Suprapubic skin (tissue), 4 donors: ENCODE results near the gene PACS1. TPM values are rescaled to one million over a fixed set of nuclear protein-coding genes. Genes with fewer than 3 reads are reported as not detected.
"Not testable (repeated sequence)": the region's sequence is repeated elsewhere in the genome, so short reads cannot be mapped to it uniquely, and the experiment has no call there.

Experiments
- DNase-seq, 2 donors: peaks; one replicate each; pipeline ENCODE4 v3.0.0-alpha.2; 2019; ENCODE audit warnings: low spot score in 2 of 2
- H3K27ac ChIP-seq: fragments of 200-600 bp; sonication (generic); one replicate; pipeline ENCODE4 v1.5.1; 2019
- H3K27me3 ChIP-seq: fragments of 200-600 bp; sonication (generic); one replicate; pipeline ENCODE4 v1.5.1; 2019
- H3K36me3 ChIP-seq: fragments of 200-600 bp; sonication (generic); one replicate; pipeline ENCODE4 v1.5.1; 2019
- H3K4me1 ChIP-seq: fragments of 200-600 bp; sonication (generic); one replicate; pipeline ENCODE4 v1.5.1; 2019
- H3K4me3 ChIP-seq: fragments of 200-600 bp; sonication (generic); one replicate; pipeline ENCODE4 v1.5.1; 2019; ENCODE audit warnings: mild to moderate bottlenecking
- H3K9me3 ChIP-seq: fragments of 200-600 bp; sonication (generic); one replicate; pipeline ENCODE4 v1.5.1; 2019
- CTCF ChIP-seq, 2 donors: fragments of 200-600 bp in 1 of 2; fragments of 450-650 bp in 1 of 2; sonication (generic) in 1 of 2; IDR thresholded peaks; one replicate each; pipeline ENCODE4 v1.5.1; 2016 to 2019; ENCODE audit warnings: antibody characterized with exemption in 2 of 2, mild to moderate bottlenecking in 1 of 2, moderate library complexity in 1 of 2
- EP300 ChIP-seq: sonication (generic); formaldehyde crosslinking; IDR thresholded peaks from one replicate; pipeline ENCODE4 v1.6.1; 2017; ENCODE audit warnings: antibody characterized with exemption
- POLR2A ChIP-seq, 2 donors: fragments of 450-650 bp; IDR thresholded peaks; one replicate each; pipeline ENCODE4 v1.6.1; 2017; ENCODE audit warnings: antibody characterized with exemption in 2 of 2, mild to moderate bottlenecking in 2 of 2, moderate library complexity in 2 of 2
- POLR2AphosphoS5 ChIP-seq, 3 donors: sonication (generic); formaldehyde crosslinking; IDR thresholded peaks; one replicate each; pipeline ENCODE4 v1.6.1; 2017; ENCODE audit warnings: antibody characterized with exemption in 3 of 3
- WGBS: methylation state at CpG from one replicate; pipeline ENCODE4 v1.1.5; 2018; 5-methylcytosine and 5-hydroxymethylcytosine counted together
- total RNA-seq, 4 donors: library from RNA; depleted of rRNA; stranded (reverse); fragments of >200 nt; gene quantifications; one replicate each; pipeline ENCODE4 v1.1.0, GENCODE V29; 2016

Gene PACS1
- total RNA-seq, 4 donors from 2014 or later = 30.5 to 78.6 (median 41.8) TPM

- Histone ChIP-seq H3K27ac (no peak overlapping the region), H3K4me1 (peaks cover 29% of the 10 kb centered on the region), H3K36me3 (no peaks in the 10 kb centered on the region), H3K9me3 (no peaks in the 10 kb centered on the region), H3K4me3 (no peak overlapping the region), H3K27me3 (no peaks in the 10 kb centered on the region)
- 91% methylated on average over 2 of the region's 2 CpGs for WGBS
- no peak for DNase-seq
- TF ChIP-seq POLR2AphosphoS5 (IDR thresholded peaks at IDR 0.05) = no peak
- no peak for TF ChIP-seq POLR2A (IDR thresholded peaks at IDR 0.05)
- TF ChIP-seq EP300 = no peak
- TF ChIP-seq CTCF (IDR thresholded peaks at IDR 0.05) = no peak
Observed at GRCh38 chr11:66109294-66109693, 39.2 kb downstream of the PACS1 start.

- Histone ChIP-seq H3K27ac (no peak overlapping the region), H3K36me3 (no peaks in the 10 kb centered on the region), H3K9me3 (no peaks in the 10 kb centered on the region), H3K4me1 (peaks cover 29% of the 10 kb centered on the region), H3K4me3 (no peak overlapping the region), H3K27me3 (no peaks in the 10 kb centered on the region)
- WGBS = 64% methylated on average over 3 of the region's 3 CpGs
- DNase-seq = no peak
- TF ChIP-seq EP300 = no peak
- TF ChIP-seq CTCF (IDR thresholded peaks at IDR 0.05) = no peak
- TF ChIP-seq POLR2A (IDR thresholded peaks at IDR 0.05) = no peak
- TF ChIP-seq POLR2AphosphoS5 (IDR thresholded peaks at IDR 0.05) = no peak
Observed at GRCh38 chr11:66111158-66111557, 41.1 kb downstream of the PACS1 start.

- 80% methylated on average over 9 of the region's 9 CpGs for WGBS
- H3K36me3 ChIP-seq = no peaks in the 10 kb centered on the region
- no peaks in the 10 kb centered on the region for H3K9me3 ChIP-seq
- TF ChIP-seq EP300 = no peak
- no peak for TF ChIP-seq CTCF (IDR thresholded peaks at IDR 0.05)
- TF ChIP-seq POLR2AphosphoS5 (IDR thresholded peaks at IDR 0.05) = no peak
- no peak for TF ChIP-seq POLR2A (IDR thresholded peaks at IDR 0.05)
- H3K27ac ChIP-seq = no peak overlapping the region
- DNase-seq = no peak
- H3K4me1 ChIP-seq = peaks cover 29% of the 10 kb centered on the region
- H3K27me3 ChIP-seq = no peaks in the 10 kb centered on the region
- H3K4me3 ChIP-seq = no peak overlapping the region
Observed at GRCh38 chr11:66112041-66112491, 42.0 kb downstream of the PACS1 start.

- Histone ChIP-seq H3K27ac (no peak overlapping the region), H3K36me3 (no peaks in the 10 kb centered on the region), H3K4me3 (no peak overlapping the region), H3K27me3 (no peaks in the 10 kb centered on the region), H3K4me1 (peaks cover 29% of the 10 kb centered on the region), H3K9me3 (no peaks in the 10 kb centered on the region)
- WGBS = 26% methylated on average over 3 of the region's 3 CpGs
- TF ChIP-seq CTCF (IDR thresholded peaks at IDR 0.05) (no peak), POLR2AphosphoS5 (IDR thresholded peaks at IDR 0.05) (no peak), POLR2A (IDR thresholded peaks at IDR 0.05) (no peak), EP300 (no peak)
- no peak for DNase-seq
Observed at GRCh38 chr11:66112601-66113499, 42.8 kb downstream of the PACS1 start.

DNA sequence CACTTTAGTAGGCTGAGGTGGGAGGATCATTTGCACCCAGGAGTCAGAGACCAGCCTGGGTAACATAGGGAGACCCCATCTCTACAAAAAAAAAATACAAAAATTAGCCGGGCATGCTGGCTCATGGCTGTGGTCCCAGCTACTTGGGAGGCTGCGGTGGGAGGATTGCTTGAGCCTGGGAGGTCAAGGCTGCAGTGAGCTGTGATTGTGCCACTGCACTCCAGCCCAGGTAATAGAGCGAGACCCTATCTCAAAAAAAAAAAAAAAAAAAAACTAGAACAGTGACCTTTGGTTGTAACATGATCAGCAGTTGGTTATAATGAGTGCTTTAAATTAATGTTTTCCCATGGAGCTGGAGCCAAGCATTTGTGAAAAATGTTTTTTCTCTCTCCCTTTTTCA is 44.9 kb downstream of the PACS1 start:
- H3K4me3 ChIP-seq, H3K9me3 ChIP-seq, DNase-seq, H3K27me3 ChIP-seq, H3K36me3 ChIP-seq, H3K27ac ChIP-seq: not testable (repeated sequence)
- whole genome bisulfite sequencing = 87% methylated on average over 3 of the region's 3 CpGs
- H3K4me1 ChIP-seq = peaks cover 44% of the 10 kb centered on the region
